ENCODE data around the gene STK32C.
A peak's percentile ranks its signal among the peaks of the same experiment; 100 is the strongest.

Gene STK32C

DNA sequence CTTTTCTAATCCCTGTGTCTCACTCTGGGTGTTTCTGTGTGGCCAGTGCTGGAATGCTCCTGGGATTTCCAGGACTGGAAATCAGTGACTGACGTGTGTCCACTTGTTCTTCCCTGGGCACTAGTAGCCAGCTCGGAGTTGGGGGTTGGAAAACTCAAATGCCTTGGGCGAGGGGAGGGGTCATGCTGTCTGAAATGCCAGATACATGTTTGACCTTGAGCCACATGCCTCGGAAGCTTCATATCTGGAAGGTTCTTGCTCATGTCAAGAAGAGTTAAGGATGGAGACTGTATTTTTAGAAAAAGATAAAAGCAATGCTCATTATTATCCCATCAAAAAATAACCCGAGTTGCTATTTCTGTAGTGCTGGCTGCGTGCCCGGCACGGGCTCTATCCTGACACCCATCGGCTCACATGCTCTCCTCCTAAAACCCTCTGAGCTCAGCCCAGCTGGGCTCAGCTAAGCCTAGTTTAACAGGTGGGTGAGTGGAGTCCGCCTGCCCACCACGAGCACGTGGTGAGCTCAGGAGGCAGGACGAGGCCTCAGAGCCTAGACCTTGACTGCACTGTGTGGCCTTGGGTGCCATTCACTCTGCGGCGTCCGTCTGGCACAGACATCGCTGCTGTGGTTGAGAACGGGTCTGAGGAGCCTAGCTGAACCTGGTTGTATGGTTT lies 114.6 kb downstream of the STK32C start:
- DNase-seq, result no peak

DNA sequence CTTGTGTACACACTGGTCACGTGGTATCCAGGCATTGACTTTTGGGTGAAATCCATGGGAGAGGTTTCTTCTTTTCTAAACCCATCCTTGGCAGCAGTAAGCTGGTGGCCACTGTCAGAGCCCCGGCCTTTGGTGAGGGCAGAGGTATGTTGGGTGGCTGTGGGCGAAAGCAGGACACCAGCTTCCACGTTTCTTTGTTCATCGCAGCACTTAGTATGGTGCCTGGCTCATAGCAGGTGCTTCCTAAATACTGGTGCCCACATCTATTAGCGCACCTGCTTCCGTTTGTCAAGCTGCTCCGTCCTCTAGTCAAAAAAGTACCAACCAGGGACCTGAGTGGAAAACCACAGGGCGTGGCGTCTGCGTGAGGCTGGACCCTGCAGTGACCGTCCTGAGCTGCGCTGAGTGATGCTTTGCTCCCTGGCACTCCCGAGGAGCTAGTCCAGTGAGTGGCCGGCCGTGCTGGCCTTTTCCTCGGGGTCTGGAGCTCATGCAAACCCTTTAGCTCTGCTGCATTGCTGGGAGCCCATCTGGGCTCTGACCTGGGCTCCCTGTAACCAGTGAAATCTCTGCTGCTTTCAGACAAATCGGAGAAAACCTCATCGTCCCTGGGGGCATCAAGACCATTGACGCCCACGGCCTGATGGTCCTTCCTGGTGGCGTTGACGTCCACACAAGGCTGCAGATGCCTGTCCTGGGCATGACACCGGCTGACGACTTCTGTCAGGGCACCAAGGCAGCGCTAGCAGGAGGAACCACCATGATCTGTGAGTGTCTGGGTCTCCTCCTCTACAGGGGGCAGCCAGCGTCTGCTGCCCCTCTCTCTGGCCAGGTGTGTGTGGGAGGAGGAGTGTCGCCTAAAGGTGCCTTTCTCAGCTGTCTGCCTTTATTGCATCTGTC lies 115.4 kb downstream of the STK32C start:
- DNase-seq, result no peak

DNA sequence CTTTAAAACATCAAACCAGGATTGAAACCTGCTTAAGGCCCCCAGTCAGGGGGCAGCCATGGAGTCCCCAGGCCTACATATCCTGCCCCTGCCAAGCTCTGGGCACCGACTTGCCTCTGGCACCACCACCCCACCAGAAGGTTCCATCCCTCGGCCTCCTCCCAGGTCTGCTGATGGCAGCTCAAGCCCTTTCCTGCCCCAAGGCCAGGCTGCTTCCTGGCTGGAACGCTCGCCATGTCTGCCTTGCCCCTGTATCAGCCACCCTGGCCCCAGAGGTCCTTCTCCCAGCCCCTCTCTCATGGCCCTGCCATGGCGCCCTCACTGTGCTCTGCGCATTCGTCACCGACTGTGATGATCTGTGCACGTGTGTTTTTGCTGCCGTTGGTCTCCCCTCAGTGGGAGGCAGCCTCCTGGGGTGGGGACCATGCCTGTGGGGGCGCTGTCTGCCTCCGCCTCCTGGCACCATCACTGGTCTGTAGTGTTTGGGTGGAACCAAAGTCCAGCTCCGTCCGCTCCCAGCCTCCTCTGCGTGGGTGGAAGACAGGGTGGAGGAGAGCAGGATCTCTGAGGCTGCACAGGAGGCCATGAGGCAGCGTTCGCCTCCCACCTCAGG lies 117.8 kb downstream of the STK32C start:
- DNase-seq, result no peak

DNA sequence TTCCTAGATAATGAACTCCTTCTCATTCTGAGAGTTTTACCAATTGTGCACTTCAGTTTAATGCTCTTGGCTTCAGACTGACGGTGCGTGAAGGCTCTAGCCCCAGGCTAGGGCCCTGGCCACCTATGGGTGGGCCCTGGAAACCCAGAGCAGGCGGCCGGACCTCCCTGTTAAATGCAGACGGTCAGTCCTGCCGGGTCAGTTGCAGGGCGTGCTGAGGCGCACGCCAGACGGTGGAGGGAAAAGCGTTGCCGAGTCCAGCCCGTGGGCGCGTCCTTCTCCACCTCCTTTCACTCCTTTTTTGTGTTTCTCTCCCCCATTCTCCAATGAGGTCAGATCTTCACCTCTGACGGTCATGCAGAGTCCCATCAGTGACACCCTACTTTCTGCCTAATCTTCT lies 118.7 kb downstream of the STK32C start:
- DNase-seq, result no peak

DNA sequence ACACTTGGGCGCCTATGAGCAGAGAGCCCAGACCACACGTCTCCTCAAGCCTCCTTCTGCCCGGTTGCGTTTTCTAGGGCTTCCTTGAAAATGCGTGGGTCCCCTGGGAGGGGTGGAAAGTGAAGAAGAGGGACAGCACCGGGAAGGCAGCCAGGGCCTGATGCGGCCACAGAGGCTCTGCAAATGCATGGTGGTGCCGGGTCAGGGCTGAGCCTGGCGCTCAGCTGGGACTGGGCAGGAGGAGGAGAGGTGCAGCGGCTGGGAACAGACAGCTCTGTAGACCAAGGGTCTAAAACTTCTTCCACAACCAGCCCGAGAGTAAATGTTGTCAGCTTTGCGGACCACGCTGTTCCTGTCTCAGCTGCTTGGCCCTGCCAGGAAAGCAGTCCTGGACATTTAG lies 119.4 kb downstream of the STK32C start:
- no peak for DNase-seq

DNA sequence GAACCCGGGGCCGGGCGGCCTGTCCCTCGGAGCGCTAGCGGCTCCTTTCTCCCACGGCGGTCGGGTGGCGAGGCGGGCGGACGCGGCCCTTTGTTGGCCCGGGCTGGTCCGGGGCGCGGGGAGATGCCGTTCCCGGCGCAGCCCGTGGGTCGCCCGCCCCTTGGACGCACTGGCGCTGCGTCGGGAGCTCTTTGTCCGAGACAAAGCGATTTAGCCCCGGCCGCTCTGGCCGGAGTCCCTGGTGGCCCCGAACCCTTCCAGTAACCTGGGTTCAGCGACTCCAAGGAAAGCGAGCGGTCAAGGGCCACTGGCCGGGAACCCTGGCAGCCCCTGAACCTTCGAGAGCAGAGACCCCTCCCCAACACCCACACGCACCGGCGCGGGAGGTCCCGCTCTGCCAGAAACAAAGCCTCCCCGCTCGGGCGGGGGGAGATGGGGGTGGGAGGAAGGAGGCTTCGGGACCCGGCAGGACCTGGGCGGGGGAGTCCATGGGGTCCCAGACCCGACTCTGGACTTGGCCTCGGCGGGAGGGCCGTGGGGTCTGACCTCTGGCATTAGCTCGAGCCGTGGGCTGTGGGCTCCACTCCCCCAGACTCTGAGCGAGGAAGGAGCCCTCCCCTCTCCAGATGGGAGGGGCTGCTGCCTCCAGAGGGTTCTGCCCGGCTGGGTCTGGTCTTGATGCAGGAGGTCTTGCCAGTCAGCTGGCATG lies 120.2 kb downstream of the STK32C start:
- DNase-seq, result no peak

DNA sequence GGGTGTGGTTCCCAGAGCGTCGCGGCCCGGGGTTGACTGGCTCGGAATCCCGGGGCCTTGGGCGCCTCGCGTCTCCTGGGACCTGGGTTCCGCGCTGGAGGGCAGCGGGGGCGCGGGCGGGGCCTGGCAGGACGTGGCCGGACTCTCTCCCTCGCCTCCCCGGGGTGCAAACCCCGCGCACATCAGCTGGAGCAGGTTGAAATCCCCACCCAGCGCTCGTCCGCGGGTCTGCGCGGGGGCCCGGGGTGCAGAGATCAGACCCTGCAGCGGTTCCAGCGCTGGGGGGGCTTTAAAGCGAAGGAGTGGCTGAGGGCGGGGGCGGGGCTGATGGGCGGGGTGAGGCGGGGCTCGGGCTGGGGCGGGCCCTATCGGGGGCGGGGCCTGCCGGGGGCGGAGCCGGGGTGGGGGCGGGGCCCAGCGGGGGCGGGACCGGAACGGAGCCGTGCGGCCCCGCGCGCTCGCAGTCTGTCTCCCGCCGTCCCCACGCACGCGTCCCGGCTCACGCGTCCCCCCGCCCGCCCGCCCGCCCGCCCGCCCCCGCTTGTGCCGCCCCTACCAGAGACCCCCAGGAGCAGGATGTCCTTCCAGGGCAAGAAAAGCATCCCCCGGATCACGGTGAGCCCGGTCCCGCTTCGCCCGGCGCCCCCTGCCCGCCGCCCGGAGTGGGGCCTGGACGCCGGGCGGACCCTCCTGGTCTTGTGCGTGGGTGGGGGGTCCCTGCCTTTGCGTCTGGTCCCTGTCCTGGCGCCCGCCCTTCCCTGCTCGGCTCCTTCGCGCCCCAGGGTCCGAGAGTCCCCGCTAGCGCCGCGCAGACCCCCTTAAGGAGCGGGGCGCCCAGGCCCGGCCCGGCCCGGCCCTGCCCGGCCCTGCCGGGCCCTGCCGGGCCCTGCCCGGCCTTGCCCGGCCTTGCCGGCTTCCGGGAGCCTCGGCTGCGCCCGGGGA lies 121.0 kb downstream of the STK32C start, which contains the start of gene DPYSL4:
Gene DPYSL4, plus strand, starts transcription at position 461 of the 942 bp plus-strand sequence. Its CDS starts 116 bp downstream, at position 577.
- DNase-seq, result peak; percentile 66

DNA sequence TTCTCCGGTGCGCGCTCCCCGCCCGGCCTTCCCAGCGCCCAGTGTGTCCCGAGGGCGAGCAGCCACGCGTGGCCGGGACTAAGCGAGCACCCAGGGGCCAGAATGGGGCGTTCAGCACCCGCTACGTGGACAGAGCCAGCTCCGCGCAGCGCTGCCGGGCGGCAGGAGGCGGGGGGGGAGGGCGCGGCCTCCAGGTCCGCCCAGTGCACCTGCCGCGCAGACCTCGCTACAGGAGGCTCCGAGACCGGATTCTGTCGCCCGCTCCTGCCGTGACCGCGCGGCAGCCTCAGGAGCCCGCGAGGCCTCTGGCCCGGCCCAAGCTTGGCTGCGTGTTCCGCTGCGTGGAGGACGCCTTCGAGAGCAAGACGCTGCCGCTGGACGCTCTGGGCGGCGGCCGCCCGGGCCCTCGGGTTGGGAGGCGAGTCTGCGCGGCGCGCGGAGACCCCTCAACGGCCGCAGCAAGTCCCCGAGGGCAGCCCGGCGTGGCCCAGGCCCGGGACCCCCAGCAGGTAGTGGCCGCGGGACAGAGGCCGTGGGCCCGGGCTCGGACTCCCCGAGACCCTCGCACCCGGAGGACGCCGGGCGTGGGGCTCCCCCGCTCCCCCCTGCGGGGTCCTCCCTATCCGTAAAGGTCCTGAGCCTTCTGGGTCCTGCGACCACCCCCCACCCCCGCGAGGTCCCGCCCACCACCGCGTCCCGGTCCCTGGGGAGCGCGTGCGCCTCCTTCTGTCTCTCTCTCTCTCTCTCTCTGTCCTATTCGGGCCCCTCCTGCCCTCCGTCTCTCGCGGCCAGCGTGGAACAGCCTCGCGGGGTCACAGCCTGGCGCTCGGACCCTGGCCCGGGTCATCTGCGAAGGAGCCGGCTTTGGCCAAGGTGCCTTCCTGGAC lies 121.9 kb downstream of the STK32C start:
- DNase-seq, result peak; percentile 68

DNA sequence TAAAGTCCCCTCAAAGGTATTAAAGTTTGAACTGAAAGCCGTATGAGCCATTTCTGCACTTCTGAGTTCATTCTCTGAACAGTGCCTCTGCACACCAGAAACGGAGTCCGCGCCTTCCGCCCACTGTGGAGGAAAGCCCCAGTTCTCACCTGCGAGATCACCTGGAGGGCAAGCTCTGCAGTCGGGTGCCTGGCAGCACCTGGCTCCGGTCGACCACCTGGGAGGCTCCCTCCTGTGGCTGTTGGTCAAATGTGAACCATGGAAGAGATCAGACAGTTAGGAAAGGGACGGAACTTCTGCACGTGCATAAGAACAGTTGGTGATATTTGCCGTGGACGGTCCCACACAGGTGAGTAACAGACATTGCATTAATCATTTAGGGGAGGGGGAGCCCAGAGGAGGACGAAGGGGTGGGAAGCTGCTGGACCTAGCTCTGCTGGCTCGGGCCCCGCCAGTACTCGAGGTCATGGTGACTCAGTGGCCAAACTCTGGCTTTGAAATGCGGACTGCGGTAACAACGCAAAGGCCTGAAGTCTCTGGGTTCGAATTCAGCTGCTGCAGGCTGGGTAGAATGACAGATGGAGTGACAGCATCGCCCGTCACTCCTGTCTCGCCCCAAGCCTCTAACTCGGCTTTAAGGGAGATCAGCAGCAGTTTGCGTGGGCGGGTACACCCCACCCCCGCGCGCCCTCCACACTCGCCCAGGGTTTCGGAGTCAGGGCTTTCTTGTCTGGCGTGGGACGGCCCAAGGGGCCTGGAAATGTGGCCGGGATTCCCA lies 122.7 kb downstream of the STK32C start:
- DNase-seq, result no peak

DNA sequence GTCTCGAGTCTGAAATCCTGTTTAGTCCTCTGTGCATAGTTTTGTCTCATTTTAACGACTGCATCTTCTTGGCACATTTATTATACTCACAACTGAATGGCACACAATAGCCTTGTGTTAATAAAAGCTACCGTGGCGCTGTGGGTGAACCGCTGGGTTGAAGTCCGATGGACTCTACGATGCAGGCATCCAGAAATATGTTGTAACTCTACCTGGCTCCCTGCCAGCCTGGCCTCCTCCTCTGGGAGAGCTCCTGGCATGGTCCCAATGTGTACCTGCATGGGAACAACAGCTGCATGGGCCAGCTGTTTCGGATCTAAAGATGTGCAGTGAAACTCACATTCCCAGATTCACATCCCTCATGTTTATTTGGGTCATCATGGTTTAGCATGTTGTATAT lies 124.7 kb downstream of the STK32C start:
- DNase-seq, result no peak

DNA sequence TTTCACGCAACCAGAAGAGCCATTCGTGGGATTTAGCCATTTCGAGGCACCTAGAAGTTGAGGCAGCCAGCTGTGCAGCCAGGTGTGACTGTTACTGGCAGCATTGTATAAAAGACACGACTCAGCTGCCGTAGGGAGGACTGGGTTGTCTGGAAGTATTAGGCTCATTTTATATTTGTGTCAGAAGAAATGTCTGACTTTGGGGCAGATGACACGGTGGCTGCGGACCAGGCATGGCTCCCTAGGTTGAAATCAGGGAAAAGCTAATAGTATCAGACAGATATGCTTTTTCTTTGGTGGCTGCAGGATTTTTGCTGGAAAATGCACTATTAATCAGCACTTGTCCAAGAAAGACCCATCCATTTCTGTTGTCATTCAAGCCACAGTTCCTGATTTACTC lies 125.2 kb downstream of the STK32C start:
- DNase-seq, result no peak

DNA sequence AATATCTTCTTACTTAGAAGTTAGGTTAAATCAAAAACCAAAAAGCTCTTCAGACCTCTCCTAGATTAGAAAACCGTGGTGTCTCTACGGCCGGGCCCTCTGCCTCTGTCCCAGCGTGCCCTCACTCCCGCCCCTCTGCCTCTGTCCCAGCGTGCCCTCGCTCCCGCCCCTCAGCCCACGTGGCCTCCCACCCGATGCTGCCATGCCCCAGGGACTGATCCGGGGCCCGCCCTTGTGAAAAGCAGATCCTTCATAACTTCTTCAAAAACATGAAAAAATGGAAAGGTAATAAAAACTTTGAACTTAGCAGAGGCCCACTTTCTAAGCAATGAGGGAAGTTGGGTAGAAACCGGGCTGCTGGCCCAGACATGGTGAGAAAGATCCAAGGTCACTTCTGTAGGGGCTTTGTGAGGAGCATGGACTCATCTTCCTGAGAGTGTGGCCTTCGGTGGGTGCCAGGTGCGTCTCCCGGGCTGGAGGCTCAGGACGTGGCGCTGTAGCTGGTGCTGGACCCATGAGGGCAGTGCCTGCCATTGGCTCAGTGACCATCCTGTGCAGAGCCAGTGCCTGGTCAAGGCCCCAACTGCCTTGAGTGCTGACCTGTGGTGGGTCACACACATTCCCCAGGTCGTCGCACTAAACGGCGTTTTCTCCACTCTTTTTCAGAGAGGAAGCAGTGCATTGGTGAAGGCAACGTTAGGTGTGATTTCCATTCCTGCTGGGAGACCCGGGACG lies 125.9 kb downstream of the STK32C start:
- DNase-seq, result no peak

DNA sequence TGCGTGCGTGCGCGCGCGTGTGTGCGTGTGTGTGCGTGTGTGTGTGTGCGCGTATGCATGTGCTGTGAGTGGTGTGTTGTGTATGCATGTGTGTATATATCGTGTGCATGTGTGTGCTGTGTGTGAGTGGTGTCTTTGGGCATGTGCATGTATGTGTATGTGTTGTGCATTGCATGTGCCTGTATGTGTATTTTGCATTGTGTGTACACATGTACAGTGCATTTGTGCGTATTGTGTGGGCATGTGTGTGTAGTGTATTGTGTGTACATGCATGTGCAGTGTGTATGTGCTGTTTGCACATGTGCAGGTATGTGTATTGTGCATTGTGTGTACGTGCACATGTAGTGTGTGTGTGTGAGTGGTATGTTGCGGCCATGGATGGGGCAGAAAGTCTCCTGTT lies 127.0 kb downstream of the STK32C start:
- DNase-seq, result no peak

DNA sequence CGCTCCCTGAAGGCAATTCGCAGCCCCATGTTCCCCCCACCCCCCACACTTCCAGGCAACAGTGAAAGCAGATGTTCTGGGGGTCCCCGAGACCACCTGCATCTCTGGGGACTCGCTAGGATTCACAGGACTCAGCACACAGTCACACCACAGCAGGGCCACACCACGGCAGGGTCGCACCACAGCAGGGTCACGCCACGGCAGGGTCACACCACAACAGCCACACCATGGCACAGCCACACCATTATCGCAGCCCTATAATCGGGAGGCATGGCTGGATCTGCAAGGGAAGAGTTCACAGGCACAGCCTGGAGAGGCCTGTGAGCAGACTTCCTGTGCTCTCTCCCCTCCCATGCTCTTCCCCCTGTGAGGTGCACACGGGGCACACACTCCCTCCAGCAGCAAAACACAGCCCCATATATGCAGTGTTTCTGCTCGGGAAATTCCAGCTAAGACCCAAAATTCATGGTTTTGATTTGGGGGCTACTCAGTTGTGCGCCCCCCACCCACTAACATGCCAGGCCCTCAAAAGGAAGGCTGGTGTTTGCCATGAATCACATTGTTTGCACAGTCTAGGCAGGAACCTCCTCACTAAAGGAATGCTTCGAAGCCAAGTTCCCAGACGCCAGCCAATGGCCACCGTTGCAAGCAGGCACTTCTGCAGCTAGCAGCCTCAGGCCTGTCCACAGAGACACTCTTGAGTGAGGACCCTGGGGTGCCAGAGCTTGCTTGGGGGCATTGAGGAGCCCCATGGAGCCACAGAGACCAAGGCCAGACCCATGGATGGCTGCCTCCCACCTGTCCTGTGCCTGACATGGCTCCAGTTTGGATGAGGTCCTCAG lies 128.0 kb downstream of the STK32C start:
- no peak for DNase-seq

DNA sequence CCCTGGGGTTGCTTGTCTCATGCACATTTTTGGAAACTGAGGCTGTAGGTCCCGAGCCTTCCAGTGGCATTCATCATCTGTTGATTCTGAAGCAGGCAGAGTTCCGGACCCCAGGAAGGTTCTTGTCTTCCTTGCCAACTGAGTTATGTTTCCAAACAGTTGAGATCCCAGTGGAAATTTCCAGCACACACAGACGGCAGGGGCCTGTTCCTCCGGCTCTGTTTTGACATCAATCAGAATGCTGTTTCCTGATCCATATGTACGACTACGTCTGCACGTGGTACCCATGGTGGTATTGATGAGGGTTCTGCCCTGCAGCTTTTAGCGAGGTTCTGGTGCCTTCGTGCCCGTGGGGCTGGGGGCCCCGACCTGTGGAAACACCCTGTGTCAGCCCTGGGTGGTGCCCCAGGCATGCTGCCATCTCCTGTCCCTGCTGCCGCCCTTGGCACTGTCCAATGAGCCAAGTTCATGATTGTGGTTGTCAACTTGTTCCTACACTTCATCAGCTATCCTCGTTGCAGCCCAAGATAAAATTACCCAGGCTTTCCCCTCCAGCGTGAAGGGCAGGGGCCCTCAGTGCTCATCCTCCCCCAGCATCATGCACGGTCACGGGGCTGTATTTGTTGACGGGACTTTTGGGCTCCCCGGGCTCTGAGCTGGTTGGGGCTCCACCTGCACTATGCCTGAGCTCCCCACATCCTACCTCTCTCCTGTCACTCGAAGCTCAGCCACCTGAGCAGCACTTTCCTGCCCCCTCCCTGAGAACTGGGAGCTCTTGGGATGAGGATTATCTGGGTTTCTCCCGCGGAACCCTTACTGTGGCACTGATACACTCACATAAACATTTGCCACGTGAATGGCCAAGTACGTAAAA lies 128.8 kb downstream of the STK32C start:
- no peak for DNase-seq

DNA sequence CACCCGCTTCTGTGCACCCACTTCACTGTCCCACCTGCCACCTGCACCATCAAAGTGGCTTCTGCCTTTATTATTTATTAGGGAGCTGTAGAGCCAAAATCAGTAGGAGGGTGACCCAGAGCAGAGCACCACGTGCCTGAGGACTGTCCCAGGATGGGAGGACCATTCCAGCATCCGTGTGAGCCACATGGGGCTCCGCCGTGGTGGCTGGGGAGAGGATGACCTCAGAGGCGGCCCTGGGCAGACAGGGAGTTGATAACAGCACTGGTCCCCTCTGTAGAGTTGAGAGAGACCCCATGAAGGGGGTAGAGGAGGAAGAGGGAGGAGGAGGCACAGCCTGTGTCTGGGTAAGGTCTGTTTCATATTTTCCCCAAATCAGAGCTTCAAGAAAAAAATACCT lies 129.7 kb downstream of the STK32C start:
- no peak for DNase-seq
